Kasumi-1 (cell line): ENCODE data around the gene EML5.

ENCODE experiments used
- DNase-seq, 2 experiments: peaks; one replicate each; lab custom pipeline; 2025; lab: John Stamatoyannopoulos, UW

The EML5 gene

DNA sequence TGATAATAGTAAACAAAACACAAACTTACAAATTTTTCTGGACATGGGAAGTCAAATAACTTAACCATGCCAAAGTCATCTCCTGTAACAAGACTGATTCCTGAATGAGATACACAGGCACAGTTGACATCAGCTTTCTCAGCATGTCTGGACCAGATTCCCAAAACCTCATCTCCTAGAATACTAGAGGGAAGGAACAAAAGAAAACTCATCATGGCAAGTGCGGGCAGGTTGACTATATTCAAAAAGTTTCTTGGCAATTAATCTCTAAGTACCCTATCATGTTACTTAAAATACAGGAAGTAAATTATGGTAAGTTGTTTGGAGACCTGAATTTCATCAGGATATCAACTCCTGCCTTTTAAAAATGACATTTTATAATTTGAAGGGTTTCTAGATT is 176.1 kb downstream of the EML5 start:
- no peak for DNase-seq

DNA sequence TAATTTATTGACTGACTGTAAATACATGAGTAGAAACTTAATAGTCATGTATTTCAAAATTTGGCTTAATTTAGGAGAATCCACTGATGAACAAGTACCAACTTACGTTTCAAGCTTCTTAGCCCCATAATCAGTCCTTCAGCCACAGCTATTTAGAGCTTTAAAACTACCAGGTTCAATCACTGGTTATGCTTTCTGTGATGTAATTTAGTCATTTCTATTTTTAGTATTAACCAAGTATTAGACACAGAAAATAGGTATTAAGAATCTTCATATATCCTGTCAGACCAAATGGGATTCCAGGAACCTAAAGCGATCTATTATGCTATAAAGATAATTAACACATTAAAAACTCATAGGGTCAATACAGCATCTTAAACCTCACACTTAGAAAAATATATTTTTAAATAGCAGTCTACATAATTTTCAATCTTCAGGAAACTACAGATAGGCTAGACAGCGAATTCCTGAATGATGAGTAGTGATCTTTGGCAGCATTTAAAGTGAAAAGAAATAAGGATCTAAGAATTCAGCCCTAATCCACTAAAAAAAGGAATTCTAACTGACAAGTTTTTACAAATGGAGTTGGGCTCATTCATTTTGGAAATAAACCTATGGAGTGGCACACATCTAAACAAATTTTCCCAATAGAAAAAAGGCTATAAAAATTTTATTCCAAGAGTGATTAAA is 178.4 kb downstream of the EML5 start:
- no peak for DNase-seq

DNA sequence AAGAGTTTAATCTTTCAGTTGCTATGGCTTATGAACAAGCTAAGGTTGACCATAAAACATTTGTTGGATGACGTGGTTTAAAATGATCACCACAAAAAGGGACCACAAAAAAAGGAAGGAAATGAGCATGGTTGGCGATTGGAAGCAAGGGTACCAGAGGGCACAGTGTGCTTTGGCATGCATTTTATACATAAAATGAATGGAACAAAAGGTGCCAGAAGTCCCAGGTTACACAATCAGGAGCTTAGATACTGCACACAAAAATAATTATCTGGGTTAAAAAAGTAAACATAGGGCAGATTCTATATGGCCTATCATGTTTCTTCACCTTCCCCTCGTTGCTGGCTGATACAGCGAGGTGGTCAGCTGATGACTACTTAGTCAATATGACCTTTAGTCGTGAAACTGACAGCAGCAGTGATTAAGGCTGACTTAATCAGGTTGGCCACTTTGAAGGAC is 179.2 kb downstream of the EML5 start:
- peak; percentile 33 to 45 for DNase-seq

DNA sequence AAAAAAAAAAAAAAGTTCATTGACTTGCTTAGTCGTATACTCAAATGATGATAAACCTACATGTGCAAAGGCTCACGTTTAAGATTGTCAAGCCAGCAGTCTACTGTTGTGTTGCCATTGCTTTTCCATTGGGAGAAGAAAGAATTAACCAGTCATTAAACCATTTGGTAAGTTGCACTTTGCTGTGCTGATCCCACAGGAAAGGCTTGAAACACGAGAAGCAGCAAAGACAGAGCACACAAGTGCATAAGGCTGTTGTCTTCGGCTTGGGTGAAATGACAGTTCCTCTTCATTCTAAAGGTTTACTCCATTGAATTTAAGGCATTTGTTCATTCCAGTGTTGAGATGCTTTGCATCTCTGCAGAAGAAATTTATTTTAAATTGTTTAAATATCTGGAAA is 179.8 kb downstream of the EML5 start:
- peak; percentile 7 to 13 for DNase-seq

DNA sequence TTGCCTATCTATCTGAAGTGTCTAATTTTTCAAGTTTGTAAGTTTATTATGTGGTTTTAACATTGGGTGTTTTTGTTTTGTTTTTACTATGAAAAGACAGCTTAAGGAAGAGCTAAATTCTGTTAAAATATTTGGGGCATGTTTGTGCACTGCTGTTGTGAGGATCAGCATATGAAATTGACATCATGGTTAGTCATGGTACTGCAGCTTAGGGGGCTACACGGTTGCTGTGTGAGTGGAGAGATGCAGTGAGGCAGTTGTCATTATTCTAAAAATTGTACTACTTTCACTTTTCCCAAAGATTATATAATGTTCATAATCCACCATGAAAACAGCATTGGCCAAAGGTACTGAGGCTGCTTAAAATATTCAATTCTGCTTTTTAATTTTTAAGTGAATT is 180.9 kb downstream of the EML5 start:
- DNase-seq = no peak

DNA sequence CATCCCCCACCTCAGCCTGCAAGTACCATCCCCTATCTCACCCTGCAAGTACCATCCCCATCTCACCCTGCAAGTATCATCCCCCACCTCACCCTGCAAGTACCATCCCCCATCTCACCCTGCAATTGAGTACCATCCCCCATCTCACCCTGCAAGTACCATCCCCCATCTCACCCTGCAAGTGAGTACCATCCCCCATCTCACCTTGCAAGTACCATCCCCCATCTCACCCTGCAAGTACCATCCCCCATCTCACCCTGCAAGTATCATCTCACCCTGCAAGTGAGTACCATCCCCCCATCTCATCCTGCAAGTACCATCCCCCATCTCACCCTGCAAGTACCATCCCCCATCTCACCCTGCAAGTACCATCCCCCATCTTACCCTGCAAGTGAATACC is 184.9 kb downstream of the EML5 start:
- DNase-seq = no peak

GRCh38 chr14:88605594-88605993 is 187.2 kb downstream of the EML5 start:
- no peak for DNase-seq

DNA sequence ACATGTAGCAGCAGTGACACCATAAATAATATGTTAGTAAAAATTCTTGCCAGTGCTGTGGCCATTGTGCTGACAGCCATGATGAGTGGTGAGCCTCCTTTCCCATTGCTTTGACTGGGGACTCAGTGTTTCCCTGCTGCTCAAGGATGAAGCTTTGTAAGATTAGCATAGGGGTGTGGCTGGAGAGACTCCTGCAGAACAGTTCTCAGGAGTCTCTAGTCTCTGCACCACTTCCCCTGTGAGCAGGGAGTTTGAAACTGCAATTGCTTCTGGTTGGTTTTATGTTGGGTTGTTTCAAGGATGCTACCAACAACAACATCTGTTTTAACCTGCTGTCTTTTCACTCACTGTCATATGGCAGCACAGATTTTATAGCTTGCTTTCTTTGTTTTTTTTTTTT is 188.5 kb downstream of the EML5 start:
- no peak for DNase-seq

GRCh38 chr14:88599761-88600439 is 192.9 kb downstream of the EML5 start:
- DNase-seq = no peak

- no peak for DNase-seq
These were observed 193.4 kb downstream of the EML5 start for GRCh38 chr14:88599326-88599725.

DNA sequence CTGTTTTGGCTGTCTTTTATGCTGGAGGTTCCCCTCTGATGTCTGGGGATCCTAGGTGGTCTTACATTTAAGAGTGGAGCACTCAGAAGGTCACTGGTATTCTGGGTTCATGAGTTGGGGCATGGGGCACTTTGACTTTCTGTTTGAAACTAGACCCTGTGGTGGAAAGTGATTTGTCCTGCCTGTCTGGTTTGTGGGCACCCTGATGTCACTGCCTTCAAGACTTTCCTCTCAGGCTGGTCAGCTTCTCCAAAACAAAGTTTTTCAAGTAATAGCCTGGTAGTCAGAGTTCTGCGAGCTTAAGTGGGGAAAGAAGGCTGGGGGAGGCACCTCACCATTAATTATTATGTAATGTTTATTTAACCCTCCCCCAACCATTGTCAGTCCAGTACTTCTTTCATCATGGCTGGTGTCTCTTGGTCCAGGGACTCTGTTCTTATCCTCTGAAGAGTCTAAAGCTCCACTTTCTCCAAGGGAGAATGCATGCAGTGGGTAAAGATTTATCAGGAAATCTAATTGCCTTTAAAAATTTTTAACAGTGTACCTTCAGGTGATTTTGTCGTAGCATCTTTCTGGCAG is 194.6 kb downstream of the EML5 start:
- DNase-seq = no peak

GRCh38 chr14:88597601-88598000 is 195.2 kb downstream of the EML5 start:
- DNase-seq = no peak

- no peak for DNase-seq
These were observed 195.7 kb downstream of the EML5 start for GRCh38 chr14:88597038-88597437.

DNA sequence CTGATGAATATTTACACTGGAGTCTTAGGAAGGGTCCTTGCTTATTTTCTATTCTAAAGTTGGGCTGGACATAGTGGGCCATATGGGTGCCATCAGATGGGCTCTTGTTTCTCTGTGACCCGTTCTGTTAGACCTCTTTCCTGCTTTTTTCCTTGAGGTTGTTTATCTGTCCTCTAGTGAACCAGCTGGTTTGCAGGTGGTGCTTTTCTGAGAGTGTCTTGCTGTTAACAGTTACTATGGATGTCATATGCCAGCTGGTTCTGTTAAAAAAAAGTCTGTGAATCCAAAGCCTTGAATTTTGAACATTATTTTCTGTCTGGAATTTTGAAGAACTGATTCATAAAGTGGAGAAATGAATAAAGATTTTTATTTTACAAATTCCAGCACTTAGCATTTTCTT is 200.7 kb downstream of the EML5 start:
- DNase-seq = no peak

GRCh38 chr14:88590173-88590572 is 202.6 kb downstream of the EML5 start:
- no peak for DNase-seq

DNA sequence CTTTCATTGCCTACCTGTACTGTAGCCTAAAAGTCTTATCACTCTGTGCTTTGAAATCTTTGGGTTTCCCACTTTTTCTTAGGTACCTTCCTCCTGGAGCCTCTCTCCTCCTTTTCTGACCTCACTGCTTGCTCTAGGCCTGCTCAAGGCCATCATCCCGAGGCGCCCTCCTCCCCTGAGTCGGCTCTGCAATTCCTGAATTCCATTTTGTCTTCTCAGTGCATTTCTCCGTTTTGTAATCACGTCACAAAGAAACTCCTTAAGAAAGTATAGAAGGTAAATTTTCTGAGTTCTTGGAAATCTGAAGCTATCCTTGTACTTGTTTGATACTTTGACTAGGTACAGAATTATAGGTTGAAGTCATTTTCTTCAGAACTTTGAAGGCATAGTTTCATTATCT is 204.7 kb downstream of the EML5 start:
- no peak for DNase-seq

- DNase-seq = no peak
These were observed 208.3 kb downstream of the EML5 start for GRCh38 chr14:88584451-88584850.

DNA sequence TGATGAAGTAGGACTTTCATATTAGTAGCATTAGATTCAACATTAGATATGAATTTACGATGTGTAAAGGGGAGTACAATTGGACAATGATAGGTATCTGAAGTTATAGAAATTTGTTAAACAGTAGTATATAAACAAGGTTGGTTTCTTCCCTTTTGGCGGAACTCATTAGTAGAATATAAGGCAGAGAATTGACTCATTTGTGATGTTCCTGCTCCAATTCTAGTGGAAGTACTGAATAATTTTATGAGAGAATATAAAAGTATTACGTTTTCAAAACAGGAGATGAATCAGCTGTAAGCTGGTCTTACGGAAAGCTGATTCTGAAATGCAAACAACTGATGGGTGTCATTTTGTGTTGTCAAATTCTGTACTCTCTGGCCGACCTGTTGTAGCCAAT is 216.5 kb downstream of the EML5 start:
- DNase-seq = no peak

DNA sequence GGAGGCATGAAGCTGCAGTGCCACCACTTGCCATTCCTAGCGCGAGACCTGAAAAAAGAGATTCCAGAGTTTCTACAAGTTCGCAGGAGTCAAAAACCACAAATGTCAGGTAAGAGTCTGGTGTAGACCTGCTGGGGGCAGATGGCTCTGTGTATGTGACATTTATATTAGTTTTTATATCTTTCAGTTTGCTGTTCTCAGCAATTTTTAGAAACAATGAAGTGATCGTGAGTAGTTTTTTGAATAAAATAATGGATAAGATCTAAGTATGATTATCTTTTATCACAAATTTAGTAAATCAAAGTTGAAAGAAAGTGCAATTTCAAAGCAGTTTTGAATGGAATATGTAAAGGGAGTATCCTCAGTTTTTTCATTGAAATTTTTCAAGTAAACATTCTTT is 220.6 kb downstream of the EML5 start:
- no peak for DNase-seq

DNA sequence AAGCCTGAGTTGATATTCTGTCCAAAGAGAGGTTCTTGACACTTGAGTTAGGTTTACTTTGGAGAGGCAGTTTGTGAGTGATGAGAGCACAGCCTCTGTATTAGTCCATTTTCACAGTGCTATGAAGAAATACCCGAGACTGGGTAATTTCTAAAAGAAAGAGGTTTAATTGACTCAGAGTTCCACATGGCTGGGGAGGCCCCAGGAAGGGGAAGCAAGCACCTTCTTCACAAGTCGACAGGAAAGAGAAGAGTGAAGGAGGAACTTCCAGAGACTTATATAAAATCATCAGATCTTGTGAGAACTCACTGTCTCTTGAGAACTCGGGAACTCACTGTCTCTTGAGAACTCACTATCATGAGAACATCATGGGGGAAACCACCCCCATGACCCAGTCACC is 224.6 kb downstream of the EML5 start:
- no peak for DNase-seq

DNA sequence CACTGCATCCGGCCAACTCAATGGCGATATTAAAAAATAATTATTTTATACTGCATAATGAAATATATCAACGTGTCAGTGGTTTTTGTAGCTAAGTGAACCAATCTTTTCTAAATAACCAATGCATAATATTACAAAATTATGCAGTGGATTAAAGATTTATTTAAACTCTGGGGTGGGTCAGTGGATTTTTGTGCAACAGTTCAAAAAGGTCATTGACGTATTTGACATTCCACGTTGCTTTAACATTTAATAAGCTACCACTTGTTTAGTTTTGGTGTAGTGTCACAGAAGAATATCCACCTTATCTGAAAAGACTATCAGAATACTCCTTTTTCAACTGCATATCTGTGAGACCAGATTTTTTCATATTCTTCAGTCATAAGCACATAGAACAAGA is 227.3 kb downstream of the EML5 start:
- DNase-seq = no peak

GRCh38 chr14:88563845-88564244 is 228.9 kb downstream of the EML5 start:
- DNase-seq = no peak
